Astrocyte (in vitro differentiated cells and primary cell): ENCODE measurements around the gene CD109.

ENCODE experiments used
- CTCF ChIP-seq: IDR thresholded peaks from 2 replicates; pipeline ENCODE4 v1.5.1; 2011; ENCODE audit warnings: low read depth, mild to moderate bottlenecking, inconsistent platforms, low read length, moderate library complexity; ENCODE audit not compliant: insufficient read depth
- EZH2 ChIP-seq: IDR thresholded peaks from 2 replicates; pipeline ENCODE4 v1.6.1; 2012; ENCODE audit warnings: mild to moderate bottlenecking, low read length, inconsistent platforms; ENCODE audit not compliant: insufficient read depth

GRCh38 chr6:73667798-73668197 lies 28.2 kb upstream of the CD109 start:
- no peak for TF ChIP-seq CTCF
- TF ChIP-seq EZH2 = no peak
